Measurements from ENCODE around the gene GOLGB1. TPM values are rescaled to one million over a fixed set of nuclear protein-coding genes. Genes with fewer than 3 reads are reported as not detected.

GOLGB1 gene
- total RNA-seq, 1 donor from 2014 or later, result 63.1 TPM

- Mint-ChIP-seq H3K36me3 (ENCODE audit: low read depth, unreplicated experiment) (no peaks in the 10 kb centered on the region), H3K4me1 (ENCODE audit: unreplicated experiment) (peaks cover 5% of the 10 kb centered on the region), H3K27ac (ENCODE audit: unreplicated experiment) (no peak overlapping the region), H3K27me3 (ENCODE audit: unreplicated experiment) (peaks cover 6% of the 10 kb centered on the region), H3K4me3 (ENCODE audit: unreplicated experiment) (no peak overlapping the region), H3K9me3 (ENCODE audit: unreplicated experiment) (no peaks in the 10 kb centered on the region)
- no peak for TF ChIP-seq CTCF (IDR thresholded peaks at IDR 0.05; ENCODE audit: unreplicated experiment)
- DNase-seq (ENCODE audit: low spot score), result no peak
These were observed 10.1 kb upstream of the GOLGB1 start for GRCh38 chr3:121759541-121760202.

- H3K4me1 Mint-ChIP-seq (ENCODE audit: unreplicated experiment), result peaks cover 5% of the 10 kb centered on the region
- no peak for TF ChIP-seq CTCF (IDR thresholded peaks at IDR 0.05; ENCODE audit: unreplicated experiment)
- no peaks in the 10 kb centered on the region for H3K9me3 Mint-ChIP-seq (ENCODE audit: unreplicated experiment)
- H3K4me3 Mint-ChIP-seq (ENCODE audit: unreplicated experiment), result no peak overlapping the region
- no peak overlapping the region for H3K27ac Mint-ChIP-seq (ENCODE audit: unreplicated experiment)
- DNase-seq (ENCODE audit: low spot score), result no peak
- no peaks in the 10 kb centered on the region for H3K36me3 Mint-ChIP-seq (ENCODE audit: low read depth, unreplicated experiment)
- peaks cover 6% of the 10 kb centered on the region for H3K27me3 Mint-ChIP-seq (ENCODE audit: unreplicated experiment)
These were observed 9.3 kb upstream of the GOLGB1 start for GRCh38 chr3:121758727-121759450.

GRCh38 chr3:121757812-121758545 lies 8.4 kb upstream of the GOLGB1 start:
- Mint-ChIP-seq H3K36me3 (ENCODE audit: low read depth, unreplicated experiment) (no peaks in the 10 kb centered on the region), H3K27ac (ENCODE audit: unreplicated experiment) (no peak overlapping the region), H3K9me3 (ENCODE audit: unreplicated experiment) (no peaks in the 10 kb centered on the region), H3K27me3 (ENCODE audit: unreplicated experiment) (peaks cover 6% of the 10 kb centered on the region), H3K4me1 (ENCODE audit: unreplicated experiment) (peaks cover 5% of the 10 kb centered on the region), H3K4me3 (ENCODE audit: unreplicated experiment) (no peak overlapping the region)
- no peak for TF ChIP-seq CTCF (IDR thresholded peaks at IDR 0.05; ENCODE audit: unreplicated experiment)
- no peak for DNase-seq (ENCODE audit: low spot score)

- no peak for TF ChIP-seq CTCF (IDR thresholded peaks at IDR 0.05; ENCODE audit: unreplicated experiment)
- H3K4me3 Mint-ChIP-seq (ENCODE audit: unreplicated experiment), result no peak overlapping the region
- H3K36me3 Mint-ChIP-seq (ENCODE audit: low read depth, unreplicated experiment), result no peaks in the 10 kb centered on the region
- peaks cover 5% of the 10 kb centered on the region for H3K4me1 Mint-ChIP-seq (ENCODE audit: unreplicated experiment)
- no peaks in the 10 kb centered on the region for H3K9me3 Mint-ChIP-seq (ENCODE audit: unreplicated experiment)
- DNase-seq (ENCODE audit: low spot score), result no peak
- no peak overlapping the region for H3K27ac Mint-ChIP-seq (ENCODE audit: unreplicated experiment)
- peaks cover 6% of the 10 kb centered on the region for H3K27me3 Mint-ChIP-seq (ENCODE audit: unreplicated experiment)
These were observed 7.7 kb upstream of the GOLGB1 start for GRCh38 chr3:121757087-121757811.

Data from endothelial cell (in vitro differentiated cells).